GM19023 (cell line): ENCODE results near the gene NR4A1.
A peak's percentile ranks its signal among the peaks of the same experiment; 100 is the strongest.

Experiments used
- ATAC-seq: cut with Tn5 transposase; IDR thresholded peaks from one replicate; pipeline ENCODE4 v1.9.1; 2021; ENCODE audit warnings: mild to moderate bottlenecking, moderate library complexity; ENCODE audit not compliant: unreplicated experiment

The NR4A1 gene

DNA sequence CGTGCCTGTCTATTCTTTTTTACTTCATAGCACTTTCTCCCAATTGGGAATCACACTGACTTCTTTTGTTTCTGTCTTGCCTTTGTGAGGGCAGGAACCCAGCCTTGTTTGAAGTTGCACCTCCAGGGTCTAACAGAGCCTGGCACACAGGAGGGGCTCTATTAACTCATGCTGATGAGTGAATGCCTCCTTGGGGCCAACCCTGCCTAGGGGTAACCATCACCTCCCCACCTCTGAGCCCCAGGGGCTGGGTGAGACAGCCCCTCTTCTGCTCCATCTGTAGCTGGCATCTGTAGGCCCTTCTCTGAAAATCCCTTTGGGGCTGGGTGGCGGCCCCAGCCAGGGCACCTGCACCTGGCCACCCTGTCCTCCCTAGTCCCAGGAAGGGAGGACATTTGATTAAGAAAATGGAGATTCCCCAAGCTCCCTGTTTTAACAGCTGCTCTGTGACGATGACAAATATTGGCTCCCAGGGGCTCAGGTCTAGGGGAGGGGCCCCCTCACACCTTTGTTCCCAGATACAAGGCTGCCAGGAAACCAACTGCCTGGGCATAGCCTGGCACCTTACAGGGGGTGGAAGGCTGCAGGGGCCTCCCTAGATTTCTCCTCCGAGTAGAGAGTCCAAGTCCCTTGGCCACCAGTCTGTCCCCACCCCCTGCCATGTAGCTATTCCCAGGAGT lies 32.7 kb upstream of the NR4A1 start:
- no peak for ATAC-seq

DNA sequence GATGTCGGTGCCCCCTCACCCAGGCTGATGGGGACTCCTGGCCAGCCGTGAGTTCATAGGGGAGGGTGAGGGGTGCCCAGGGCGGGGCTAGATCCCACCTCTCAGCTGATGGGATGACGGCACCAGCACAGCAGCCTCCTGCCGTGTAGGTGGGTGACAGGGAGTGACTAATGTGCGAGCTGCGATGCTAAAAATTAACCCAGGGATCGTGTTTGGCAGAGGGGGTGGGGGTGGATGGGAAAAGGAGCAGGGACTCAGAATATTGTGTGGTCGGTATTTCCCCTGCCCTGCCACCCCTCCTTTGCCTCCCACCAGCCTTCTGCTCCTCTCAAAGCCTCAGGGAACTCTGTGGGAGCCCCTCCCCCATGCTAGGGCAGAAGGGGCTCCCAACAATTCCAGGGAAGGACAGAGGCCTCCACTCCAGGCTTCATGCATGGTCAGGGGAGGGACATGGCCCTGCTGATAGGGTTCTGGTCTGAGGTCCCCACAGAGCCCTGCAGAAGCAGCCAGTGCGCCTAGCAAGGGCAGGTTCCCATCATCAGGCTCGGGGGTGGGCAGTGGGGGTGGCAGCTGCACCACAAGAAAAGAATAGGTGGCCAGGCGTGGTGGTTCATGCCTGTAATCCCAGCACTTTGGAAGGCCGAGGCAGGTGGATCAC lies 32.0 kb upstream of the NR4A1 start:
- no peak for ATAC-seq

DNA sequence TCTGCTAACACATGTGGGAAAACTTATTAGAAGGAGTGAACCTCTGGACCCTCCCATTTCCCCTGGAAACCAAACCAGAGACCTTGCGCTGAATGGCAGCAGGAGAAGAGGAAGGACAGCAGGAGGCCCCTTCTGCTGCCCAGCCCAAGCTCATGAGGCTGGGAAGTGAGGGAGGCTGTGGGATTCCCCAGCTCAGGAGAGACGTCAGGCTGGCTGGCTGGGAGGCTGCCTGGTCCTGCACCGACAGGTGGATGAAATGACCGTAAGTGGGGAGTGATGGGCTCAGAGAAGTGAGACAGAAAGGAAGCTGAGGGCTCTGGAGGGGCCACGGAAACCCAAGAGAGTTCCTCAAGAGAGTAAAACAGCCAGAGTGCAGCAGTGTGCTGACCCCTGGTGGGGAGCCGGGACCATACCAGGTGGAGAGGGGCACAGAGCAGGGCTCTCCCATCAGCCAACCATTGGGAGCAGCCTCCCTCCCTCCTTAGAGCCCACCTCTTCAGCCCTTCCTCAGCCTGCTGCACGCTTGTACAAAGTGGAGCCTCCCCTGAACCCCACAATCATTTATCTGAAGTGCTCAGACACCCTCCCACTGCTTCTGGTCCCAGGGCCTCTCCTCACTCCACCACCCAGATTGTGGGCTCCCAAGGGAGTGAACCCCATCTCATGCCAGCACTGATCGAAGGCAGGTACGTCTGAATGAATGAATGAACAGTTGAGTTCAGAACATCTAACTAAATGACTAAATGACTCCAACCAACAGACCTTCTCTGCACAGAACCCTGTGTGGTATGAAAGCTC lies 30.5 kb upstream of the NR4A1 start:
- ATAC-seq: no peak

DNA sequence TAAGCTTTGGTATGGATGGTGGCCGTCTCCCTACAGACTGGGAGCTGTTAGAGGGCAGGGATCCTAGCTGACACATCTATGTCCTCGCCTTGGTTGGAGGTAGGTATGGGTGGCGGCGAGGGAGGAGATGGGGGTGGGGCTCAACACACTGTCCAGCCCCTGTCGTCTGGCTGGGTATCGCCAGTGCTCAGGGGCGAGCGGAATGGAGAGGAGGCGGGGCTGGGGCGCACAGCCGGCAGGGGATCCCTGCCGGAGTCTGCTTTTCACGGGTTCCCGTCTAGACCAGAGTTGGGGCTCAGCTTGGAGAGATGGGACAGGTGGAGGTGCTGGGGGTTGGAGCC lies 28.4 kb upstream of the NR4A1 start:
- peak; percentile 8 for ATAC-seq

DNA sequence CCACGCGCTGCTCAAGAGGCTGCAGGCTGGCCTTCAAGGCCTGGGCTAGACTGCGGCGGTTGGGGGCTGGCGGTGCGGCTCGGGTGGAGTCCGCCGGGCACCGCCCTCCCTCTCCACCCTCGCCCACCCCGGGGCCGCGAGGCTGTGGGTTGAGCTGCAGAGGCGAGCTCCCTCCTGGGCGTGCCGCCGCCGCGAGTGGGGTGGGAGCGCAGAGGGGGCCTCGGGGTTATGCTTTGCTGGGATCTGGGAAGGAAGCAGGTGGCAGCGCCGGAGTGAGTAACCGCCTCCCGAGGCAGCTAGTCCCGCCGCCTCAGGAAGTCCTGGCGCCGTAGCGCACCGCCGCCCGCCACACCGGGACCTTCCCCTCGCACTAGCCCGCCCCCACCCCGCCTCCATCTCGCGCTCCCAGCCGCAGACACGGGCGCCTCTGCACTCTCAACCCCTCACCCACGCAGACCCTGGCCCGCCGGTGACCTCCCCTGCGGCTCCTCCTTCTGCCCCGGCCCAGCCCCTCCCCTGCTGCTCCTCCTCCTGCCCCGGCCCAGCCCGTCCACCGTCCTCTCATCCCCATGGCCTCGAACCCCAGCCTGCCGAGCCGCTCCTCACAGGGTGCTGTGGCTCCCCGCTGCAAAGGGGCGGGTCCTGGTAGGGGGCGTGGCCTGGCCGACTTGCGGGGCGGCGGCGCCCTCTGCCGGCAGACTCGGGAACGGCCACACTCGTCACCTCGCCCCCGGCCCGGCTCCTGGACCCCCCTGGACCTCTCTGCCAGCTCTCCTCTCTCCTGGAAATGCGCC lies 27.9 kb upstream of the NR4A1 start:
- ATAC-seq: peak; percentile 49

DNA sequence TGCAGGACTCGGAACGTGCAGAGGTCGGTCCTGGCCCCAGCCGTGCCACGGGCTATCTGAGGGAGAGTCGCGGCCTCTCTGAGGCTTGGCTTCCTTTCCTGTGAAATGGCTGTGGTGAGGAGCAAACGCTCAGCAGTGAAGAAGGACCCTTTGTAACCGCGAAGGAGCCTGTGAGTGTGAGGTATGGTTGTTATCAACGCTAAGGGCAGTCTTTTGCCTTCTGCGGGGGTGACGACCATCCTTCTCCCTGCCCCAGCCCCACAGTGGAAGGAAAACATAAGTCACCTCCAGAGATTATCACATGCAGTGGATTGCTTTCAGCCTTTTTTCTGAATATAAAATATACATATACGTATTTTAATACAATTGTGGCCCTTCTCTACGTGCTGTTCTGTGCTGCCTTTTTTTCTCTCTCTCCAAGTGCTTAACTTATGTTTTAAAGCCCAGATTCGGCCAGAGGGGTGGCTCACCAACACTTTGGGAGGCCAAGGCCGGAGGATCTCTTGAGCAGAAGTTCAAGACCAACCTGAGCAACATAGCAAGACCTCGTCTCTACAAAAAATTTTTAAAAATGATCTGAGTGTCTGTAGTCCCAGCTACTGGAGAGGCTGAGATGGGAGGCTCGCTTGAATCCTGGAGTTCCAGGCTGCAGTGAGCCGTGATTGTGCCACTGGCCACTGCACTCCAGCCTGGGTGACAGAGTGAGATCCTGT lies 27.1 kb upstream of the NR4A1 start:
- no peak for ATAC-seq

DNA sequence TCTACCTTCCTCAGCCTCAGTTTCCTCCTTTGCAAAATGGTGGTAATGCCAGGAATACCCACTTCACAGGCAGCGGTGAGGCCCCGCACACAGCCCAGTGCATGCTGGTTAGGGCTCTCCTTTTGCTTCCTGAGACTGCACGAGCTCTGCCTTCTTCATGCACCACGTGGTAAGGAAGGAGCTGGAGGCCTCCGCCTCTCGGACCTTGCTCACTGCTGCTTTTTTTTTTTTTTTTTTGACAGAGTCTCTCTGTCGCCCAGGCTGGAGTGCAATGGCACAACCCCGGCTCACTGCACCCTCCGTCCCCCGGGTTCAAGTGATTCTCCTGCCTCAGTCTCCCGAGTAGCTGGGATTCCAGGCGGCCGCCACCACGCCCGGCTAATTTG lies 26.4 kb upstream of the NR4A1 start:
- ATAC-seq: no peak

DNA sequence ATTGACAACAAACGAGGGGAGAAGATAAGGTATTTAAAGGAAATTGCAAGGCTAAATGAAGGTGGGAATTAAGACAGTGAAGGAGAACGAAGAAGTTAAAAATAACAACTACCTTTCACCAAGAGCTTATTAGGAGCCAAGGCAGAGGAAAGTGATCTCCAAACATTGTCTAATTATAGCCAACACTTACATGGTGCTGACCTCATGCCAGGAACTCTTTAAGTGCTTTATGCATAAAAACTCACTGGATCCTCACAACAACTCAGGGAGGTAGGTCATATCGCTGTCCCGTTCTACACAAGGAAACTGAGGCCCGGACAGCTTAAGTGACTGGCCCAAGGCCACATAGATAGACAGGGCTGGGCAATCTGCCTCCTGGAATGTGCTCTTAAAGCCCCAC lies 25.0 kb upstream of the NR4A1 start:
- ATAC-seq: no peak

DNA sequence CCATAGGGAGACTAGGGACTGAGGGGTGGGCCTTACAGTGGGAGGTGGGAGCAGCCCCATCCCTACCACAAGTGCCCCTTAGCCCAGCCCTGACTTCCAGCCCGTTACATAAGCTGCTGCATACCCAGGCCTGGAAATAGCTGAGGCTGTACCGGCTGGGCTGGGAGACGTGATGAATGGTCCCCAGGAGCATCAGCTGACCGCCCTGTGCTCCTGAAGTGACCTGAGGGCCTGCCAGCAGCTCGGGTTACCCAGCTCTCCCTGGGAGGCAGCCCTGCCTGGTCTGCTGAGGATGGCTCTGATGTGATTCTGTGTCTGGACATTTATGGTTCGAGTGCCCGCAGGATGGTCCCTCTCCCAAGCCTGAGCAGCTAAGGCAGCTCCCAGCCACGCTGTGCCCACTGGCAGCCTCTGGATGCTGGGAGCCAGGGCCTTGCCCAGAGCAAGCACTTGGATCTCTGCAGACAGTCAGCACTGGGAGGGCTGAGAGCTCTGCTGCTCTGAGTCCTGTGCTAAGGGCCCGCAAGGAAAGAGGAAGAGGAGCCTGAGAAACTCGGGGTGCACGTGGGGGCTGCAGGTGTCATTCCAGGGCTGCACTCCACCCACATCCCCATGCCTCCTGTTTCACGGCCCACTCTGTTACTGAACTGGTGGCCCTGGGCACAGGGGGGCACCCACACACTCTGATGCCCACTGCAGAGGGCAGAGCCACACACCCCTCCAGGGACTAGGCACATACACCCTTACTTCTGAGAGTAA lies 24.0 kb upstream of the NR4A1 start:
- no peak for ATAC-seq

DNA sequence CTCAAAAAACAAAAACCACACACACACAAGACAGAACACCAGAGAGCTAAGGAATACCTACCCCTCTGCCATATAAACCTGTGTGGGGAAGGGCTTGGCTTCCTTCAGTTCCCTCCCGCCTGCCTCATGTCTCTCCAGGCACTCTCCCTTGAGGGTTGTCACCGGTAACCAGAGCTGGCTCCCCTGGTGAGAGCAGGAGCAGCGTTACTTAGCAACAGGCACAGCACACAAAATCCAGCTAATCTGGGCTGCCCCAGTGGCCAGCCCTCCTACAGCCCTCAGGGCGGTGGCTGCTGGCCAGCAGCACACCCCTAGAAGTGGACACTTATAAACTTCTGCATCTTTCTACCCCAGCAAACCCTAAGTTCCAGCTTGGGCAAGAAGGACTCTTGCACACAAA lies 21.6 kb upstream of the NR4A1 start:
- no peak for ATAC-seq

DNA sequence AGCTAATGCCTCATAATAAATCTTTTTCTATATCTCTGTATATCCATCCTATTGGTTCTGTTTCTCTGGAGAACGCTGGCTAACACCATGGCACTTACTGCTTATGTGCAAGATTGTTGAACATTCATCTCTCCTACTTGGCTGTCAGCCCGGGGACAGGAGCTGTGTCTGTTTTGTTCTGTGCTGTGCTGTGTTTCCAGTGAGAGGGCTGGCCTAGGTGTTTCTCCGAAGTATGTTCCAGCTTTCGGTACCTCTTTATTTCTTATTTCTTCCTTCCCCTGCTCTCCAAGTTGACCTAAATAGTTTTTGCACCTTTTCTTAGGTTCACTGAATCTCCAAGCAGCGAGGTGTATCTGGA lies 18.8 kb upstream of the NR4A1 start:
- no peak for ATAC-seq

DNA sequence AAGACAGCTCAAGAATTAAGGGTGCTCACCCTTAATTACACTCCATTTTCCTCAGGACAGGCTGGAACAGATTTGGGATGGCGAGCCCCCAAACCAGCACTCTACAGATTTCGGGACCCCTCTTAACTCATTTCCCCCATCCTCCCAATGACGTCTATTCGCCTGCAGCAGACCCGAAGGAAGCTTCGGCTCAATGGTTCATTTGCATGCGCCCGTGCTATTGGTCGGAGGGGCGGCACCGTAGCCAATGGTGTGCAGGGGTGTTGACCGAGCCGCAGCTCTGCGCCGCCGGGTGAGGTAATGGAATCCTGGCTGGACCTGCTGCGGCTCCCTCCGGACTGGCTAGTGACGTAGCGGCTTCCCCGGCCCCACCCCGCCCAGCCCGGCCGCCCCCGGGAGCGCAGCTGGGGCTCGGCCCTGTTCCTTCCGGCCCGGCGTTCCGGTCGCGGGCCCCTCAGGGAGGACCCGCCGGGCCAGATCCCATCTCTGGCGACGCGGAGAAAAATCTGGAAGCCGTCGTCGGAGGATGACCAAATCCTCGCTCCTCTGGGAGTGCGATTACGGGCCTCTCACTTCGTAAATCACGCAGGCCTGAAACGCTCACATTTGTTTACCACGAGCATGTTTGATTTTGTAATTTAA lies 18.3 kb upstream of the NR4A1 start:
- ATAC-seq: peak; percentile 94

DNA sequence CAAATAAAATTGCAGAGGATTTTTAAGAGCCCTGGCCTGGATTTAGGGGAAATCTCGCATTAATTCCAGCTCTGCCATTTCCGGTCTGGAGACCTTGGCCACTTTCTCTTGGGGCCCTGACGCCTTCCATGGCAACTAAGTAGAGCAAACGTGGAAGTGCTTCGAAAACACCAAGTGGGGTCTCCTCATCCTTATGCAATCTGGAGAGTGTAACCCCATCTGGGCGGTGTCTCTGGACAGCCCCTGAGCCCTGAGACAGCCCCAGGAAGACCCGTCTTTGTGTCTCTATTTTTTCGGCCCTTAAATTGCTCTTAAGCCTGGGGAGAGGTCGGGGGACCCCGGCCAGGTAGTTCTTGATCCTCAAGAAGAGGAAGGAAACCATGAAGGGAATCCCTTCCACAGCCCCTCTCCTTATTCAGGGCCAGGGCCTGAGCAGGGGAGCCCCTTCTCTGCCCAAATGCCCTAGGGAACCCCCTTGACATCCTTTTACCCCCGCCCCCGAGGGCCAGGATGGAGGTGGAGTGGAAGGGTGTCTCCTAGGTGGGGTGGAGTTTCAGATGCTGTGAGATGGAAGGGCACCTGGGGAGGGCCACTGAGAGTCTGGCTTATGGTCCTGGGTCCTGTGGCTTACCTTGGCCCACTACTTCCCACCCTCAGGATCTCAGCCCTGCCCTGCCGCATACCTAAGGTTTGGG lies 17.6 kb upstream of the NR4A1 start:
- ATAC-seq: no peak

DNA sequence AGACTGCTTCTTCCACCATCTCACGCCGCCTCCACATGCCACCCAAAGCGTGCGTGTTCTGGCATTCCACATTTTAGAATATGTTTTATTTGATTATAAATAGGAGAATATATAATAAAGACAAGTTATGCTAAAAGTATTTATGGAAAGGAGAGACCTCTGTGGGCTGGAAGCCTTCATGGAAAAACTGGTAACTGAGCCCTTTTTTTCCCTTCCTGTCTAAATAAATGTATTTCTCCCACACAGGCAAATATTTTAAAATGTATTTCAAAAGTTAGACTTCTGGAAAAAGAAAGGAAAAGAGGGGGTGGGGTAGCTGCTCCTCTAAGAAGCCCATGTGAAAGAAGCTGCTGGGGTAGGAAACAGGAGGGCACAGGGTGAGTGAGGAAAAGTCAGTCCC lies 16.1 kb upstream of the NR4A1 start:
- ATAC-seq: no peak

DNA sequence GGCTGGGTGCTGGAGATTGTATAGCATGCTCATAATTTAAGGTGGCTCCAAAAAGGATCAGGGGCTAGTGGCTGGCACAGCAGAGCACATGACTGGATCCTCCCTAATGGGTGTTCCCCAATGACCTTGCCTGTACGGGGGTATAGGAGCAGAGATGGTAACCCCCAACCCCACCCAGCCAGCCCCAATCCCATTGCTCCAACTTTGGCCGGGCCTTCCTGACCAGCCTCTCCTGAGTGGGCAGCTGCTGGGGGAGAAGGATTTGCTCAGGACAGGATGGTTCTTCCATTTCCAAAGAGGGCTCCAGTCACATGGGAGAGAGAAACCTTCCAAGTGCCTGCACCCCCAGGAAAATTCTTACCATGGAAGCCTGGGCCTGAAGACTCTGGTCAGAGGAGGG lies 15.3 kb upstream of the NR4A1 start:
- no peak for ATAC-seq

DNA sequence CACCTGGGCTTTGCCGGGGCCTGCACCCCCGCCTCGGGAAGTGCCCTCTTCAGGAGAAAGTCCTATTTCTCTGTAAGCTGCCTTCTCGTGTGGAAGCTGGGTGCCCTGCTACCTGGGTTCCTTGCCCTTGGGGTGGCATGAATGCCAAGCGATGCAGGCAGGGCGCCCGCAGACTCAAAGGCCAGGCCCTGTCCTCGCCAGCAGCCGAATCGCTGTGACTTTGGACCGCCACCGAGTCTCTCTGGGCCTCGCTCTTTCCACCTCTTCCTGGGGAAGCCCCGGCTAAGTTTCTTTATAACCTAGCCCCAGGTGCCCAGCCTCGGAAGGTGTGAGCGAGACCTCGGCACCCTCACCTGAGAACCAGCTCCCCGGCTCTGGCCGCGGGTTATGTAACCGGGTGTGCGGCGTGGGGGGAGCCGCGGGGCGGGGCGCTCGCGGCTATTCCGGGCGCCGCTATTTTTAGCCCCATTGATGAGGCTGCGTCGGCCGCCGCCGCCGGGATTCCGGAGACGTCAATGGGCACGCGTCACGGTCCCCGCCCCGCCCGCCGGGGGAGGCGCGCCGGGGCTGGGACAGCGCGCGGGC lies 14.6 kb upstream of the NR4A1 start:
- peak; percentile 31 for ATAC-seq

DNA sequence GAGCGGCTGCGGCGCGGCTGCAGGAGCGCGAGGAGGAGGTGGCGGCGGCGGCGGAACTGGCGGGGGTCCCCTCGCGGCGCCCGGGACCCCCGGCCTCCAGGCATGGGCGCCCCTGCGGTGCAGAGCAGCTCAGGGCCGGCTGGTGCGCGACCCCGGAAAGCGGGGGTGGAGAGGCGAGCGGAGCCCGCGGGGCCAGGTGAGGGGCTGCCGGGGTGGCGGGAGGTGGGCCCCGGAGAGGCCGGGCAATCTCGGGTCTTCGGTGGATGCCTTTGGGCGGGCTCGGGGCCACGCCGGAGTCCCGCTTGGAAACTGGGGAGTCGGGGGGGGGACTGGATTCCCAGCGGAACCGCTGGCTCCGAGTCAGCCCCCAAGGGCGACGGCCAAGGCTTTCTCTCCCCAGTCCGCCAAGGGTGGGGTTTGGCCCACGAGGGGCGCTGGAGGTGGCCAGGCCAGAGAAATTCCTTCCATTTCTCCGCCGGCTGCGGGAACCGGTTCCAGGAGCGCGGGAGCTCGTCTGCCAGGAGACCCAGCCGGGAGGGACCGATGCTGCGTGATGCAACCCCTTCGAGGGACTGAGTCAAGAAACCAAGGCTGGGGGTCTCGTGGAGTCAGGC lies 13.9 kb upstream of the NR4A1 start:
- no peak for ATAC-seq

DNA sequence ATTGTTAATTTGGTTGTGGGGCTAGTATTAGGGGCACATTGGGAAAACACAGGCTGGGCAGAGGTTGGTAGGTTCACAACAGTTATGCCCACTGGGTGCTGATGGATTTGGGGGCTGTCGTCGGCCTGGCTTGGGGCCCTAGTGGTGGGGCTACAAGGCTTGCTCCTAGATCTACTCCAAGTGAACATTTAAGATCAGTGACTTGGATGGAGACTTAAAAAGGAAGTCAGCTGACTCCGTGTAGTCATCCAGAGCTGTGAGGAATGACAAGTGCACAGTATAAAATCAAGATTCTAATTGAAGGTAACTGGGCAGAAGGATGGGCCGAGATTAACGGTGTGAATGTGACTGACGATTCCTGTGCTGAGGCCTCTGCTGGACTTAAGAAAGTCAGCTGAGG lies 12.8 kb upstream of the NR4A1 start:
- no peak for ATAC-seq
